Panc1 (cell line): ENCODE results near the gene ZBTB4. TPM values are rescaled to one million over a fixed set of nuclear protein-coding genes. Genes with fewer than 3 reads are reported as not detected.

ENCODE experiments used
- ATAC-seq: fragments of 200-7000 bp; cut with Tn5 transposase; 2 replicates; pipeline ENCODE4 v1.9.1; 2020; ENCODE audit warnings: mild to moderate bottlenecking, moderate library complexity
- BruUV-seq: library from RNA; stranded (reverse); fragments of 400-500 nt; replicated peaks from 2 replicates; lab custom pipeline; 2021; lab: Mats Ljungman, UMichigan
- CTCF ChIA-PET: fragments of 300-600 bp; sonication (Branson Sonifier 250); formaldehyde crosslinking; loops from one replicate; lab custom pipeline; 2022; ENCODE audit warnings: antibody characterized with exemption; lab: Charles Lee
- POLR2A ChIA-PET: fragments of 300-600 bp; sonication (Branson Sonifier 250); formaldehyde crosslinking; loops from one replicate; lab custom pipeline; 2022; ENCODE audit warnings: antibody characterized with exemption; lab: Charles Lee
- DNase-seq: peaks from one replicate; pipeline ENCODE4 v3.0.0-alpha.2; 2010; ENCODE audit warnings: low read depth, low spot score
- H3K27ac ChIP-seq: 2 replicates; pipeline ENCODE4 v1.5.1; 2011; ENCODE audit warnings: mild to moderate bottlenecking, low read length, inconsistent platforms
- H3K27me3 ChIP-seq: fragments of 200-500 bp; sonication (Bioruptor generic); 2 replicates; pipeline ENCODE4 v1.6.0; 2014; ENCODE audit warnings: low read length, inconsistent platforms; ENCODE audit not compliant: control insufficient read depth, insufficient read depth
- H3K36me3 ChIP-seq: fragments of 200-500 bp; sonication (Bioruptor generic); 2 replicates; pipeline ENCODE4 v1.5.1; 2014; ENCODE audit warnings: inconsistent platforms, mild to moderate bottlenecking, low read length, moderate library complexity; ENCODE audit not compliant: control insufficient read depth, insufficient read depth
- H3K4me1 ChIP-seq: 2 replicates; pipeline ENCODE4 v1.5.1; 2011; ENCODE audit warnings: inconsistent platforms, mild to moderate bottlenecking, low read length, moderate library complexity; ENCODE audit not compliant: control insufficient read depth, insufficient read depth
- H3K4me3 ChIP-seq, 2 experiments: 2 replicates each; pipeline ENCODE4 v1.5.1; 2011 to 2012; ENCODE audit warnings: low read depth in 2 of 2, low read length in 2 of 2, mild to moderate bottlenecking in 2 of 2, inconsistent platforms in 1 of 2, moderate library complexity in 1 of 2
- H3K9me3 ChIP-seq: fragments of 200-500 bp; sonication (Bioruptor generic); 2 replicates; pipeline ENCODE4 v1.5.1; 2014; ENCODE audit warnings: low read depth, mild to moderate bottlenecking, inconsistent platforms, low read length, moderate library complexity; ENCODE audit not compliant: control insufficient read depth, insufficient read depth
- POLR2AphosphoS5 ChIP-seq: IDR thresholded peaks from 2 replicates; pipeline ENCODE4 v1.6.1; 2012; ENCODE audit warnings: mild to moderate bottlenecking, low read depth, low read length, moderate library complexity
- SIN3A ChIP-seq: IDR thresholded peaks from 2 replicates; pipeline ENCODE4 v1.6.1; 2012; ENCODE audit warnings: low read depth, mild to moderate bottlenecking, low read length, moderate library complexity, borderline replicate concordance; ENCODE audit not compliant: insufficient read depth
- TCF7L2 ChIP-seq: IDR thresholded peaks from 2 replicates; pipeline ENCODE4 v1.6.1; 2011; ENCODE audit warnings: mild to moderate bottlenecking, low read depth, low read length, inconsistent platforms
- in situ Hi-C: cut with HindIII; loops from 2 replicates; pipeline ENCODE4 v1.10.0; 2016; ENCODE audit warnings: low sequenced_read_pairs, low pct_unique_long_range_greater_than_20kb
- intact Hi-C: fragments of 100-400 bp; cut with micrococcal nuclease; formaldehyde crosslinking; loops from one replicate; pipeline ENCODE4 v1.10.0; 2022; ENCODE audit not compliant: unreplicated experiment
- total RNA-seq: library from RNA; stranded (reverse); gene quantifications from one replicate; pipeline ENCODE4 v1.2.1, GENCODE V29; 2021; ENCODE audit not compliant: unreplicated experiment
- TF ChIP-seq, protein P1 (sequence below): fragments of 450-650 bp; IDR thresholded peaks from 2 replicates; pipeline ENCODE4 v1.5.1; 2017; ENCODE audit warnings: mild to moderate bottlenecking
- TF ChIP-seq, protein P2 (sequence below), 2 experiments: IDR thresholded peaks; 2 replicates each; pipeline ENCODE4 v1.6.1; 2011 to 2012; ENCODE audit warnings: low read depth in 2 of 2, control low read depth in 1 of 2, low read length in 1 of 2, mild to moderate bottlenecking in 1 of 2, moderate library complexity in 1 of 2; ENCODE audit not compliant: insufficient read depth in 1 of 2

Gene ZBTB4
- total RNA-seq, 1 experiment from 2014 or later = 24.9 TPM

DNA sequence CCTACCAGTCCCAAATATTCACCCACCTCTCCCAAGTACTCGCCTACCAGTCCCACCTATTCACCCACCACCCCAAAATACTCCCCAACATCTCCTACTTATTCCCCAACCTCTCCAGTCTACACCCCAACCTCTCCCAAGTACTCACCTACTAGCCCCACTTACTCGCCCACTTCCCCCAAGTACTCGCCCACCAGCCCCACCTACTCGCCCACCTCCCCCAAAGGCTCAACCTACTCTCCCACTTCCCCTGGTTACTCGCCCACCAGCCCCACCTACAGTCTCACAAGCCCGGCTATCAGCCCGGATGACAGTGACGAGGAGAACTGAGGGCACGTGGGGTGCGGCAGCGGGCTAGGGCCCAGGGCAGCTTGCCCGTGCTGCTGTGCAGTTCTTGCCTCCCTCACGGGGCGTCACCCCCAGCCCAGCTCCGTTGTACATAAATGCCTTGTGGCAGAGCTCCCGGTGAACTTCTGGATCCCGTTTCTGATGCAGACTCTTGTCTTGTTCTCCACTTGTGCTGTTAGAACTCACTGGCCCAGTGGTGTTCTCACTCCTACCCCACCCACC lies 34.5 kb upstream of the ZBTB4 start:
- peaks cover 3% of the 10 kb centered on the region for H3K36me3 ChIP-seq
- in situ Hi-C loops = no loop called here
- CTCF ChIA-PET = interaction anchor here (1.1 to 1.9 kb wide), 2 partner anchors 9 to 46 kb away, joined by 4 to 10 read pairs; no protein-coding TSS in a partner anchor
- H3K27ac ChIP-seq = no peak overlapping the region
- intact Hi-C loops = no loop called here
- H3K27me3 ChIP-seq = no peaks in the 10 kb centered on the region
- H3K9me3 ChIP-seq = no peaks in the 10 kb centered on the region
- POLR2A ChIA-PET = no interaction called here
- no peak overlapping the region for H3K4me3 ChIP-seq
- no peaks in the 10 kb centered on the region for H3K4me1 ChIP-seq
- ATAC-seq (0 out of 2 replicates have a peak, but pooled peaks have one; percentile 22), DNase-seq (no peak)
- BruUV-seq = TSS peak; percentile 90
- TF ChIP-seq SIN3A = no peak
- TF ChIP-seq, protein P1, sequence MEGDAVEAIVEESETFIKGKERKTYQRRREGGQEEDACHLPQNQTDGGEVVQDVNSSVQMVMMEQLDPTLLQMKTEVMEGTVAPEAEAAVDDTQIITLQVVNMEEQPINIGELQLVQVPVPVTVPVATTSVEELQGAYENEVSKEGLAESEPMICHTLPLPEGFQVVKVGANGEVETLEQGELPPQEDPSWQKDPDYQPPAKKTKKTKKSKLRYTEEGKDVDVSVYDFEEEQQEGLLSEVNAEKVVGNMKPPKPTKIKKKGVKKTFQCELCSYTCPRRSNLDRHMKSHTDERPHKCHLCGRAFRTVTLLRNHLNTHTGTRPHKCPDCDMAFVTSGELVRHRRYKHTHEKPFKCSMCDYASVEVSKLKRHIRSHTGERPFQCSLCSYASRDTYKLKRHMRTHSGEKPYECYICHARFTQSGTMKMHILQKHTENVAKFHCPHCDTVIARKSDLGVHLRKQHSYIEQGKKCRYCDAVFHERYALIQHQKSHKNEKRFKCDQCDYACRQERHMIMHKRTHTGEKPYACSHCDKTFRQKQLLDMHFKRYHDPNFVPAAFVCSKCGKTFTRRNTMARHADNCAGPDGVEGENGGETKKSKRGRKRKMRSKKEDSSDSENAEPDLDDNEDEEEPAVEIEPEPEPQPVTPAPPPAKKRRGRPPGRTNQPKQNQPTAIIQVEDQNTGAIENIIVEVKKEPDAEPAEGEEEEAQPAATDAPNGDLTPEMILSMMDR = no peak
- no peak for TF ChIP-seq TCF7L2
- TF ChIP-seq, protein P2, sequence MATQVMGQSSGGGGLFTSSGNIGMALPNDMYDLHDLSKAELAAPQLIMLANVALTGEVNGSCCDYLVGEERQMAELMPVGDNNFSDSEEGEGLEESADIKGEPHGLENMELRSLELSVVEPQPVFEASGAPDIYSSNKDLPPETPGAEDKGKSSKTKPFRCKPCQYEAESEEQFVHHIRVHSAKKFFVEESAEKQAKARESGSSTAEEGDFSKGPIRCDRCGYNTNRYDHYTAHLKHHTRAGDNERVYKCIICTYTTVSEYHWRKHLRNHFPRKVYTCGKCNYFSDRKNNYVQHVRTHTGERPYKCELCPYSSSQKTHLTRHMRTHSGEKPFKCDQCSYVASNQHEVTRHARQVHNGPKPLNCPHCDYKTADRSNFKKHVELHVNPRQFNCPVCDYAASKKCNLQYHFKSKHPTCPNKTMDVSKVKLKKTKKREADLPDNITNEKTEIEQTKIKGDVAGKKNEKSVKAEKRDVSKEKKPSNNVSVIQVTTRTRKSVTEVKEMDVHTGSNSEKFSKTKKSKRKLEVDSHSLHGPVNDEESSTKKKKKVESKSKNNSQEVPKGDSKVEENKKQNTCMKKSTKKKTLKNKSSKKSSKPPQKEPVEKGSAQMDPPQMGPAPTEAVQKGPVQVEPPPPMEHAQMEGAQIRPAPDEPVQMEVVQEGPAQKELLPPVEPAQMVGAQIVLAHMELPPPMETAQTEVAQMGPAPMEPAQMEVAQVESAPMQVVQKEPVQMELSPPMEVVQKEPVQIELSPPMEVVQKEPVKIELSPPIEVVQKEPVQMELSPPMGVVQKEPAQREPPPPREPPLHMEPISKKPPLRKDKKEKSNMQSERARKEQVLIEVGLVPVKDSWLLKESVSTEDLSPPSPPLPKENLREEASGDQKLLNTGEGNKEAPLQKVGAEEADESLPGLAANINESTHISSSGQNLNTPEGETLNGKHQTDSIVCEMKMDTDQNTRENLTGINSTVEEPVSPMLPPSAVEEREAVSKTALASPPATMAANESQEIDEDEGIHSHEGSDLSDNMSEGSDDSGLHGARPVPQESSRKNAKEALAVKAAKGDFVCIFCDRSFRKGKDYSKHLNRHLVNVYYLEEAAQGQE (IDR thresholded peaks at IDR 0.05; ENCODE audit: insufficient read depth in 1 of 2, low read depth in 2 of 2, low read length in 1 of 2) = no peak
- TF ChIP-seq POLR2AphosphoS5 = no peak

DNA sequence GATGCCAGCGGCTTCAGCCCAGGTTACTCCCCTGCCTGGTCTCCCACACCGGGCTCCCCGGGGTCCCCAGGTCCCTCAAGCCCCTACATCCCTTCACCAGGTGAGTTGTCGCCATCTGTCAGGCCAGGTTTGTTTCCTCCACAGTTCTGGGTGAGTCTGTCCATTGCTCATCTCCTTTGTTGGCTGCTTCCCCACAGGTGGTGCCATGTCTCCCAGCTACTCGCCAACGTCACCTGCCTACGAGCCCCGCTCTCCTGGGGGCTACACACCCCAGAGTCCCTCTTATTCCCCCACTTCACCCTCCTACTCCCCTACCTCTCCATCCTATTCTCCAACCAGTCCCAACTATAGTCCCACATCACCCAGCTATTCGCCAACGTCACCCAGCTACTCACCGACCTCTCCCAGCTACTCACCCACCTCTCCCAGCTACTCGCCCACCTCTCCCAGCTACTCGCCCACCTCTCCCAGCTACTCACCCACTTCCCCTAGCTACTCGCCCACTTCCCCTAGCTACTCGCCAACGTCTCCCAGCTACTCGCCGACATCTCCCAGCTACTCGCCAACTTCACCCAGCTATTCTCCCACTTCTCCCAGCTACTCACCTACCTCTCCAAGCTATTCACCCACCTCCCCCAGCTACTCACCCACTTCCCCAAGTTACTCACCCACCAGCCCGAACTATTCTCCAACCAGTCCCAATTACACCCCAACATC lies 33.6 kb upstream of the ZBTB4 start:
- Histone ChIP-seq H3K36me3 (peaks cover 9% of the 10 kb centered on the region), H3K4me1 (no peaks in the 10 kb centered on the region), H3K27me3 (no peaks in the 10 kb centered on the region), H3K27ac (no peak overlapping the region), H3K9me3 (no peaks in the 10 kb centered on the region), H3K4me3 (no peak overlapping the region)
- no TSS peak for BruUV-seq
- TF ChIP-seq TCF7L2 (no peak), SIN3A (no peak), POLR2AphosphoS5 (no peak)
- TF ChIP-seq, protein P2 (IDR thresholded peaks at IDR 0.05; ENCODE audit: insufficient read depth in 1 of 2, low read depth in 2 of 2, low read length in 1 of 2) = no peak
- TF ChIP-seq, protein P1 = no peak
- in situ Hi-C loops (no loop called here), intact Hi-C loops (no loop called here)
- no peak for ATAC-seq
- ChIA-PET POLR2A (interaction anchor here (0.6 kb wide), 1 partner anchor 197 kb away, joined by 3 read pairs; no protein-coding TSS in a partner anchor), CTCF (interaction anchor here (0.6 to 1.9 kb wide), 2 partner anchors 23 to 47 kb away, joined by 4 to 10 read pairs; no protein-coding TSS in a partner anchor)
- no peak for DNase-seq
